GM23248 (cell line): ENCODE results near the gene HBA1.
"Not testable (repeated sequence)": the region's sequence is repeated elsewhere in the genome, so short reads cannot be mapped to it uniquely, and the experiment has no call there.

Experiments used
- EZH2 ChIP-seq: fragments of 200-600 bp; sonication (generic); IDR thresholded peaks from 2 replicates; pipeline ENCODE4 v1.6.1; 2018; ENCODE audit warnings: antibody characterized with exemption, mild to moderate bottlenecking; ENCODE audit not compliant: insufficient read depth, poor library complexity, severe bottlenecking
- EZH2phosphoT487 ChIP-seq: fragments of 200-600 bp; sonication (generic); IDR thresholded peaks from 2 replicates; pipeline ENCODE4 v1.6.1; 2018; ENCODE audit warnings: antibody characterized with exemption, moderate library complexity, mild to moderate bottlenecking, low read depth; ENCODE audit not compliant: insufficient read depth

DNA sequence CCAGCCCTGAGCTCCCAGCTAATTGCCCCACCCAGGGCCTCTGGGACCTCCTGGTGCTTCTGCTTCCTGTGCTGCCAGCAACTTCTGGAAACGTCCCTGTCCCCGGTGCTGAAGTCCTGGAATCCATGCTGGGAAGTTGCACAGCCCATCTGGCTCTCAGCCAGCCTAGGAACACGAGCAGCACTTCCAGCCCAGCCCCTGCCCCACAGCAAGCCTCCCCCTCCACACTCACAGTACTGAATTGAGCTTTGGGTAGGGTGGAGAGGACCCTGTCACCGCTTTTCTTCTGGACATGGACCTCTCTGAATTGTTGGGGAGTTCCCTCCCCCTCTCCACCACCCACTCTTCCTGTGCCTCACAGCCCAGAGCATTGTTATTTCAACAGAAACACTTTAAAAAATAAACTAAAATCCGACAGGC, 6.4 kb upstream of the HBA1 start:
- TF ChIP-seq EZH2phosphoT487, EZH2: not testable (repeated sequence)
